ENCODE results near the gene DNMT3B. TPM values are rescaled to one million over a fixed set of nuclear protein-coding genes. Genes with fewer than 3 reads are reported as not detected.

Gene DNMT3B
- total RNA-seq, 1 donor from 2014 or later: 15.4 TPM

- Mint-ChIP-seq H3K36me3 (ENCODE audit: insufficient read depth) (peaks cover 25% of the 10 kb centered on the region), H3K9me3 (ENCODE audit: low read depth) (no peaks in the 10 kb centered on the region), H3K4me1 (ENCODE audit: low read depth) (no peaks in the 10 kb centered on the region), H3K27ac (no peak overlapping the region), H3K4me3 (ENCODE audit: low read depth) (no peak overlapping the region), H3K27me3 (no peaks in the 10 kb centered on the region)
- TF ChIP-seq CTCF (IDR thresholded peaks at IDR 0.05; ENCODE audit: unreplicated experiment): no peak
- no peak for DNase-seq (ENCODE audit: low spot score, unreplicated experiment)
Measured at GRCh38 chr20:32847964-32848363, 85.8 kb downstream of the DNMT3B start.

GRCh38 chr20:32848846-32849245 is 86.7 kb downstream of the DNMT3B start:
- TF ChIP-seq CTCF (IDR thresholded peaks at IDR 0.05; ENCODE audit: unreplicated experiment): no peak
- no peaks in the 10 kb centered on the region for H3K4me1 Mint-ChIP-seq (ENCODE audit: low read depth)
- no peaks in the 10 kb centered on the region for H3K9me3 Mint-ChIP-seq (ENCODE audit: low read depth)
- DNase-seq (ENCODE audit: low spot score, unreplicated experiment): no peak
- H3K27me3 Mint-ChIP-seq: no peaks in the 10 kb centered on the region
- H3K36me3 Mint-ChIP-seq (ENCODE audit: insufficient read depth): peaks cover 27% of the 10 kb centered on the region
- no peak overlapping the region for H3K27ac Mint-ChIP-seq
- no peak overlapping the region for H3K4me3 Mint-ChIP-seq (ENCODE audit: low read depth)

GRCh38 chr20:32849577-32849976 is 87.4 kb downstream of the DNMT3B start:
- peaks cover 27% of the 10 kb centered on the region for H3K36me3 Mint-ChIP-seq (ENCODE audit: insufficient read depth)
- no peak overlapping the region for H3K27ac Mint-ChIP-seq
- H3K27me3 Mint-ChIP-seq: no peaks in the 10 kb centered on the region
- H3K4me3 Mint-ChIP-seq (ENCODE audit: low read depth): no peak overlapping the region
- no peaks in the 10 kb centered on the region for H3K4me1 Mint-ChIP-seq (ENCODE audit: low read depth)
- DNase-seq (ENCODE audit: low spot score, unreplicated experiment): no peak
- TF ChIP-seq CTCF (IDR thresholded peaks at IDR 0.05; ENCODE audit: unreplicated experiment): no peak
- H3K9me3 Mint-ChIP-seq (ENCODE audit: low read depth): no peaks in the 10 kb centered on the region

GRCh38 chr20:32855387-32855786 is 93.2 kb downstream of the DNMT3B start:
- H3K9me3 Mint-ChIP-seq (ENCODE audit: low read depth): no peaks in the 10 kb centered on the region
- H3K27me3 Mint-ChIP-seq: no peaks in the 10 kb centered on the region
- TF ChIP-seq CTCF (IDR thresholded peaks at IDR 0.05; ENCODE audit: unreplicated experiment): no peak
- H3K4me1 Mint-ChIP-seq (ENCODE audit: low read depth): no peaks in the 10 kb centered on the region
- no peak for DNase-seq (ENCODE audit: low spot score, unreplicated experiment)
- H3K4me3 Mint-ChIP-seq (ENCODE audit: low read depth): no peak overlapping the region
- H3K36me3 Mint-ChIP-seq (ENCODE audit: insufficient read depth): peaks cover 12% of the 10 kb centered on the region
- no peak overlapping the region for H3K27ac Mint-ChIP-seq

GRCh38 chr20:32858189-32858588 is 96.0 kb downstream of the DNMT3B start:
- no peak overlapping the region for H3K27ac Mint-ChIP-seq
- TF ChIP-seq CTCF (IDR thresholded peaks at IDR 0.05; ENCODE audit: unreplicated experiment): no peak
- DNase-seq (ENCODE audit: low spot score, unreplicated experiment): no peak
- H3K4me3 Mint-ChIP-seq (ENCODE audit: low read depth): no peak overlapping the region
- no peaks in the 10 kb centered on the region for H3K27me3 Mint-ChIP-seq
- H3K36me3 Mint-ChIP-seq (ENCODE audit: insufficient read depth): peaks cover 10% of the 10 kb centered on the region
- no peaks in the 10 kb centered on the region for H3K4me1 Mint-ChIP-seq (ENCODE audit: low read depth)
- no peaks in the 10 kb centered on the region for H3K9me3 Mint-ChIP-seq (ENCODE audit: low read depth)

Other genes starting within 250 kb of the DNMT3B start
- 89.7 and 90.4 TPM in 2 replicates for gene NOL4L, start 177.1 kb upstream of the DNMT3B start, total RNA-seq
- gene C20orf203, start 88.4 kb upstream of the DNMT3B start, total RNA-seq: 0.10 and 0.24 TPM in 2 replicates
- 69.8 and 70.1 TPM in 2 replicates for gene COMMD7, start 18.9 kb upstream of the DNMT3B start, total RNA-seq
- 171 and 177 TPM in 2 replicates for gene MAPRE1, start 57.6 kb downstream of the DNMT3B start, total RNA-seq
- gene EFCAB8, start 96.5 kb downstream of the DNMT3B start, total RNA-seq: 0.29 and 0.91 TPM in 2 replicates
- not detected in 2 replicates for gene SUN5, start 242.0 kb downstream of the DNMT3B start, total RNA-seq
- gene BPIFB2, start 245.3 kb downstream of the DNMT3B start, total RNA-seq: not detected in 2 replicates